22Rv1 (cell line): ENCODE results near the gene PLD5.

ENCODE experiments used
- CTCF ChIP-seq: fragments of 450-650 bp; IDR thresholded peaks from 2 replicates; pipeline ENCODE4 v1.5.1; 2017; ENCODE audit warnings: mild to moderate bottlenecking
- ZFX ChIP-seq: fragments of 450-650 bp; IDR thresholded peaks from 2 replicates; pipeline ENCODE4 v1.6.1; 2017; ENCODE audit warnings: antibody characterized with exemption, borderline replicate concordance

- TF ChIP-seq CTCF (no peak), ZFX (no peak)
These were observed 384.5 kb downstream of the PLD5 start for GRCh38 chr1:242139986-242140385.
